NCI-H1105 treated with DMSO at 0.1 percent for 48 hours (cell line): Measurements from ENCODE around the gene H2BK1.
A peak's percentile ranks its signal among the peaks of the same experiment; 100 is the strongest.

Experiments used
- DNase-seq: peaks from one replicate; lab custom pipeline; 2025; lab: John Stamatoyannopoulos, UW

H2BK1 gene

DNA sequence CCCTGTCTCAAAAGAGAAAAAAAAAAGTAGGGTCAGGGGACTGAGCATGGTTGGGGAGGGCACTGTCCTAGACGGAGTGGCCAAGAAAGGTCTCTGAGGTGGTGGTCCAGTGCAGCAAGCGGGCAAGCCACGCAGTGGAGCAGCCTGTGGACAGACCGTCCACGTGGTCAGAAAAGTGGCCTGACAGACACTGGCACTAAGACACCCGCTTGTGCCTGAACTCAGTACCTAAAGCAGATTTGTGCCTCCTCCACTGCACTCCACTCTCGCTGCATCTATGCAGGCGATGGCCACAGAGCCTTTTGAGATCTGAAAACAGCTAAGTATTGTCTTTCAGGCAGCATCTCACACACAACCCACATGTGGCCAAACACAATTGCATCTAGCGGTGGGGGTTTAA, 32.1 kb downstream of the H2BK1 start:
- no peak for DNase-seq

DNA sequence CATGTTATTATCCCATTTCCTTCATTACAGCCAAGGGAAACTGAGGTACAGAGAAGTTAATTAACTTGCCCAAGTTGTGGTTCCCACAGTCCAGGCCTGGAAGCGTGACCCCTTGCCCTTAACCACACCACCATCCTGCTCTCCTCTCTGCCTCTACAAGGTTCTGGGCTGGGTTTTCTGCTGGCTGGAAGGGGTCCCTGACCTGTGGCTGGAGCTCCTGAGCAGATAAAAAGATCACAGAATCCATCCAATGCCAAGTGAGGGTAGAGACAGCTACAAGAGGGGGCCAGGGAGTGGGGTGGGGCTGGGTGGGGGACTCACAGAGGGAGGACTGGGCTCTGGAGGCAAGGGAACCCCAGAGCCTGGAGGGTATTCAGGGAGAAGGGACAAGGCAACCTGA, 33.0 kb downstream of the H2BK1 start:
- DNase-seq = no peak

DNA sequence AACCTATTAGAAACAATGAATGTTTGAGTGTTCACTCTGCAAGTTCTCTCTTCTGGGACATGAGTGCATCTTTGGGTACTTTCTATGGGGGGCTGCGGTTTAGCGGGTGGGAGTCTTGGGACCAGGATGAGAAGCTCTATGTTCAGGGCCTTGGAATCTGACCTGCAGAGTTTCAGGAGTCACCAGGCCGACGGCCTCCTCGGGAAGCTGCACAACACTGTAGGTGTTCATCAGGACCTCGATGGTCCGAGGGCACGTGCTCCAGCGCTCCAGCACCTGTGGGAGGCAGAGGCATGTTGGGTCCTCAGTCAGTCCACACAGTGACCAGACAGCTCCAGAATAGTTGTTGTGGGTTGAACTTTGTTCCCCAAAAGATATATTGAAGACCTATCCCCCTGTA, 33.9 kb downstream of the H2BK1 start:
- DNase-seq = no peak

GRCh38 chr7:151175793-151176311, 34.4 kb downstream of the H2BK1 start:
- DNase-seq = no peak

DNA sequence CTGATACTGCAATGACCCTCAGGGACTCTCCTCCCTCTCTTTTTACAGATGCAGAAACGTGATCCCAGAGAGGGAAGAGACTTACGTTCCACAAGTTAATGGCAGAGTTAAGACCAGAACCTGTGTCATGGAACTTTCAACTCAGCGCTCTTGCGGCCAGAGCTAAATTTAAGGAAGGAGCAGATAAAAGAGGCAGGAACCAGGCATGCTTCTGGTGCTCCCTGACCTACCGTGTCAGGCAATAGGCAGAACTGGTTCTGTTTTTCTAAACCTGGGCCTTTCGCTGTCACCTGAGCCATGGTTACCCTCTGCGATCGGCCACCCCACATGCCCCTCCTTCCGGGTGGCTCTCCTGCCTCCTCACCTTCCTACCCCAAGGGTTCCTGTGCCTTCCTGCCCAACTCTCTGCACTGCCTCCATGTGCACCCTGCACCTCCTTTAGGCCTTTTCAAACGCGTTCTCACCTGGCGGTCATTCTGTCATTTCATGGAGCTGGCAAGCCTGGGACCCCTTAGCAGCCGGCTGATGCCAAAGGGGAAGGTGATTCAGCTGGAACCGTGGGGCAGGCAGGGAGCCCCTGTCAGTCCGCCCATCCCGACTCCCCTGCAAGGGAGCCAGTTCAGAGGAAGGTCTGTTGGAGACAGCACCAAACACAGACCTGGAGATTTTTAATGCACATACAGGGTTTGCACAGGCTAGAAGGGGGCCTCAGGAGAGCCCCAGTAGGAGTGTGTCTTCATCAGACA, 35.1 kb downstream of the H2BK1 start:
- no peak for DNase-seq

- DNase-seq = no peak
These were observed 35.8 kb downstream of the H2BK1 start for GRCh38 chr7:151174246-151175046.

DNA sequence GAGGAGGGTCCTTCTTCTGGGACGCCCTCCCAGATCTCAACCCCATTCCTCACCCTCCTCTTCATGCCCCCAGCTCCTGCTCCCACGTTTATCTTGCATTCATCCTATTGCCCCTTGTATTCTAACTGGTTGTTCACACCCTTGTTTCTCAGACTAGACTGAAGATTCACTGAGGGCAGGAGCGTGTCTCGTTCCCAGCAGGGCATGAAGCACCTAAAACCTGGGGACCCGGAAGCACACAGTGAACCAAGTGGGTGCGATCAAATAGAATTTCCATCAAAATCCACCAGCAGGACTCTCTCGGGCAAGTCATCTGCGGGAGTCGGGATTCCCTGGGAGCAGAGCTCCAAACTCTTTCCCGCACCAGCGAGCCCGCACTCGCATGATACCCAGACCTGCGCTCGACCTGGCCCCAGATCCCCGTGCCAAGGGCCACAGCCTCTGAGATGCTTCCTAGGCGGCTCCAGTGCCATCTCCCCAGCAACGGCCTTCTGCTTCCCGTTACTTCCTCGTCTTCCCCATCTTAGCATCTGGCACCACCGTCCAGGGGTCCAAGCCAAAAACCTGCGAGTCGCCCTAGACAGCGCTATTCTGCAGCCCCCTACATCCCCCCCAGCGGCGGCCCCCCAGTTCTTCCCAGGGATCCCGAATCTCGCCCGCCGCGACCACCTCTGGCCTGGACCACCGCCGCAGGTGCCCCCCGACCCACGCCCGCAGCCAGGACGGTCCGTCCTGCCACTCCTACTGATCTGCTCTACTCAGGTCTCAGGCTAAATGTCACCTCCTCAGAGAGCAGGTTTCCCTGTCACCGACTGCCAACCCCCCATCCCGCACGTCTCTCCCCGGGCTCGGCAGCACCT, 36.7 kb downstream of the H2BK1 start:
- no peak for DNase-seq

DNA sequence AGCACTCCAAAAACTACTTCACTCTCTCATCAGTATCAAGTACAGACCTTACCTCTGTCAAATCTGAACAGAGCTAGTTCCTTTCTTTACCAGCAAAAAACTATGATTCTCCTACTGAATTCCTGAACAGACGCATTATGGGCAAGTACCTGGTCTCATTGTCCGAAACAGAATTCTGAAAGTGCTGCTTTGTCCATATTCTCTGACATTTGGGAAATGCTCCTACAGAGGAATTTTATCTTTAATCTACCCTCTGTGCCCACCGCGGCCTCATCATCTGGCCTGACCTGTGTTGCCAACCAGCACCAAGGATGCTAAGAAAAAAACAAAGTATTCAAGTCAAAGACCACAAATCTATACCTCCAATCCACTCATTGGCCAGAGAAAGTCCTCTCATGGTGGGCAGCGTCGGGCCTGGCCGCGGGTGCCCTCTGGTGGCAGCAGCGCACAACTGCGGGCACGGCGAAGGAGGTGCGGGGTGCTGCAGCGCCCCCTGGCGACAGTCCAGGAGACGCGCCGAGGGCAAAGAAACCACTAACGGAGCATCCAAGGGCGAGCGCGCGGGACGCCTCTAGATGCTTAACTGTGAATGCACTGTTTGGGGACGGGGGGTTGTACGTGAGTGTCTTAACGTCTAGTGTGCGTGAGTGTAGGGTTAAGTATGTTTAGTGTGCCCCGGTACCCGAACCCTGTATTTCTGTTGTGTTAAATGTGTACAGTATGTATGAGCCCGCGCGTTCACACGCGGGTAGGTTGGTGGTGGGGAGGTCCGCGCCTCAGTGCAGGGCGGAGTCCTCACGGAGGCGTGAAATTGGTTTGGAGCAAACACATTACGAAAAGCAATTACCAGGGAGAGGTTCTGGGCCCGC, 37.8 kb downstream of the H2BK1 start:
- peak; percentile 68 for DNase-seq

DNA sequence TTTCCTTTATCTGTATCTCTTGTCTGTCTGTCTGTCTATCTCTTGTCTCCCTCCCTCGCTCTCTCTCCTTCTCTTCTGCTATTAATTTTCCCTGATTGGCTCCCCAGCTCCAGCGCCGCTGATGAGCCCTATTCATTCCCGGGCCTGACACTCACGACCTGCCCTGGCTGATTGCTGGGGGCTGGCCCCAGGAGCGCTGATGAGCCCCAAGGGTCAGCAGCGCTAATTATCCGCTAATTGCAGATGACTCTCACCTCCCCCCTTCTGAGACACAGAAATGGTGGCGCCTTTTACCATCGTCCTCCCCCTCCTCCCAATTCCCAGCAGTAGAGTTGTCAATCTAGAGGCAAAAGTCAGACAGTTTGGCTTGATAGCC, 41.5 kb downstream of the H2BK1 start:
- DNase-seq = no peak

- DNase-seq = peak; percentile 7
These were observed 42.1 kb downstream of the H2BK1 start for GRCh38 chr7:151168003-151168786.

DNA sequence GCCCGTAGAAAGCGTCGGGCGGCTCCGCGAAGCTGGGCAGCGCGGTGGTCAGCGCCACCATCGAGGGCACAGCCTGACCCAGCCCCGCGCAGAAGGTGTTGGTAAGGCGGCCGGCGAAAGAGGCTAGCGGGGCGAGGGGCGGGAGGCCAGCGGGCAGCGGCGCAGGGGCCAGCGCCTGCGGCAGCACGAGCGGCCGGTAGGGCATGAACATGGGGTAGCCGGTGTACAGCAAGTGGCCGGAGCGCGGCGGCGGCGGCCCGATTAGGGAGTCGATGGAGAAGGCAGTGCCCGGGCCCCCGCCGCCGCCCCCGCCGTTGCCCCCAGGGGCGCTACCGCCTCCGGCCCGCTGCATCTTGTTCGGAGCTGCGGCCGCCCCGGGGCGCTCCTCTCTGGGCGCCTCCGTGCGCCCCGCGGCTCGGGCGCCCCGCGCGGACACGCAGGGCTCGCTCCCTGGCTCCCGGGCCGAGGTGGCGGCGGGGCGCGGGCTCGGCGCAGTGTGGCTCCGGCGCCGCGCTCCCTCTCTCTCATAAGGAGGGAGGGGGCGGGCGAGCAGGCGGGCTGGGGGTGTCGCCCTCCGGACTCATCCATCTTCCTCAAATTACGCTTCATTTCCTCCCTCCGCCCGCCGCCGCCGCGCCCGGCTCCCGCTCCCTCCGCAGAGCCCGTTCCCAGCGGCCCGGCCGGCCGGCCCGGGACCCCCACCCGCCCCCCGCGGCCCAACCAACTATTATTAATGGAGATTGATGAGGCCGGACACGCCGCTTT, 42.9 kb downstream of the H2BK1 start, which contains the start of gene GBX1:
Gene GBX1, minus strand, starts transcription at position 498 of the 765 bp plus-strand sequence. Its CDS starts 146 bp downstream, at position 352.
- no peak for DNase-seq

- DNase-seq = no peak
These were observed 43.6 kb downstream of the H2BK1 start for GRCh38 chr7:151166629-151167196.

DNA sequence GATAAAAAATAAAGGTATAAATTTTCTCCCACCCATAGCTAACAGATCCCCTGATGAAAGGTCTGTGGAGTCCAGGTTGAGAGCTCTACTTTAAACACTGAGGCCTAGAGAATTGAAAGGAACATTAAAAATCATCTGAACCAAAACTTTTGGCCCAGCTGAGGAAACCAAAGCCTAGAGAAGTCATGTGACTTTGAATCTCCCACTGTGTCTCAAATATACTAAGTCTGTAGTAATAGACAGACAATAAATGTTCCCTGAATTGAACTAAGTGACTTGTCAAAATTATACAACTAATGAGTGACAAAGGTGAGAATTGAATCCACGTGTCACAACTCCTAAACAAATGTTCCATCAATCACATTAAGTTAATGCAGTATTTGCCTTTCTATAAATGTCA, 48.5 kb downstream of the H2BK1 start:
- DNase-seq = no peak
